ENCODE results near the gene MGAT4C. TPM values are rescaled to one million over a fixed set of nuclear protein-coding genes. Genes with fewer than 3 reads are reported as not detected.
A peak's percentile ranks its signal among the peaks of the same experiment; 100 is the strongest.

MGAT4C gene
- total RNA-seq, 2 donors from 2014 or later = 0.05 to 0.24 TPM

DNA sequence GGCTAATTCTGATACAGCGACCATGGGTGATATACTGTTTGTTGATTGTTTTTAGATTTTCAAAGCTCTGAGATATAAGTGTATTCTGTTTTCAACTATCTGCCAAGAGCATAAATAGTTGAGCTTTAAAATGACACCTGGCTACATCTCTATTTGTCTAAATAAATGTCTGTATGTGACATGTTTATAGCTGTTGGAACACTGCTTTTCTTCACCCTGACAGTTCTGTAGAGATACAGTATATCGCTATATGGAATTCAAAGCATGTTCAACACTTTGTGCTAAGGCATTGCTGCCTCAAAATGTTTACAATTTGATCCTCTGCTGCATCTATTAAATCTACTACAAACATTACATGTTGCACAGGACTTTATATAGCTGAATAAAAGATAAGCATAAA is 27.4 kb upstream of the MGAT4C start:
- H3K4me3 ChIP-seq = no peak overlapping the region
- no peak for DNase-seq
- H3K4me1 ChIP-seq = no peaks in the 10 kb centered on the region
- no peak overlapping the region for H3K27ac ChIP-seq
- intact Hi-C loops (cut with DNase I) = no loop called here
- TF ChIP-seq, protein P1, sequence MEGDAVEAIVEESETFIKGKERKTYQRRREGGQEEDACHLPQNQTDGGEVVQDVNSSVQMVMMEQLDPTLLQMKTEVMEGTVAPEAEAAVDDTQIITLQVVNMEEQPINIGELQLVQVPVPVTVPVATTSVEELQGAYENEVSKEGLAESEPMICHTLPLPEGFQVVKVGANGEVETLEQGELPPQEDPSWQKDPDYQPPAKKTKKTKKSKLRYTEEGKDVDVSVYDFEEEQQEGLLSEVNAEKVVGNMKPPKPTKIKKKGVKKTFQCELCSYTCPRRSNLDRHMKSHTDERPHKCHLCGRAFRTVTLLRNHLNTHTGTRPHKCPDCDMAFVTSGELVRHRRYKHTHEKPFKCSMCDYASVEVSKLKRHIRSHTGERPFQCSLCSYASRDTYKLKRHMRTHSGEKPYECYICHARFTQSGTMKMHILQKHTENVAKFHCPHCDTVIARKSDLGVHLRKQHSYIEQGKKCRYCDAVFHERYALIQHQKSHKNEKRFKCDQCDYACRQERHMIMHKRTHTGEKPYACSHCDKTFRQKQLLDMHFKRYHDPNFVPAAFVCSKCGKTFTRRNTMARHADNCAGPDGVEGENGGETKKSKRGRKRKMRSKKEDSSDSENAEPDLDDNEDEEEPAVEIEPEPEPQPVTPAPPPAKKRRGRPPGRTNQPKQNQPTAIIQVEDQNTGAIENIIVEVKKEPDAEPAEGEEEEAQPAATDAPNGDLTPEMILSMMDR (IDR thresholded peaks at IDR 0.05) = no peak
- no peaks in the 10 kb centered on the region for H3K9me3 ChIP-seq
- H3K36me3 ChIP-seq = no peaks in the 10 kb centered on the region
- H3K27me3 ChIP-seq = no peaks in the 10 kb centered on the region
- no peak overlapping the region for H3K9ac ChIP-seq (ENCODE audit: low read depth in 2 of 2, low read length in 2 of 2)

DNA sequence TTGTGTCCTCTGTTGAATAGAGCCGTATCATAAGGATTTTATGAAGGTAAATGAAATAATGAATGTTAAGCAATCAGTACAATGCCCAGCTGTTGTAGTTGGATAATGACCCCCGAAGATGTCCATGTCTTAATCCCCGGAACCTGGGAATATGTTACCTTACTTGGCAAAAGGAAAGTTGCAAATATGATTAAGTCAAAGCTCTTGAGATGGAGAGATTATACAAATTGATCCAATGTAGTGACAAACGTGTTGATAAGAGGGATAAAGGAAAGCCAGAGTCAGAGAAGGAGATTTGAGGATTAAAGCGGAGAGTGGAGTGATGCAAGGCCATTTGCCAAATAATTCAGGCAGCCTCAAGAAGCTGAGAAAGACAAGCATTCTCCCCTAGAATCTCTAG is 19.2 kb upstream of the MGAT4C start:
- TF ChIP-seq, protein P1 (IDR thresholded peaks at IDR 0.05) = no peak
- Histone ChIP-seq H3K4me1 (no peaks in the 10 kb centered on the region), H3K36me3 (no peaks in the 10 kb centered on the region), H3K27ac (no peak overlapping the region), H3K9ac (ENCODE audit: low read depth in 2 of 2, low read length in 2 of 2) (no peak overlapping the region), H3K27me3 (no peaks in the 10 kb centered on the region), H3K4me3 (no peak overlapping the region), H3K9me3 (no peaks in the 10 kb centered on the region)
- intact Hi-C loops (cut with DNase I) = no loop called here
- no peak for DNase-seq

DNA sequence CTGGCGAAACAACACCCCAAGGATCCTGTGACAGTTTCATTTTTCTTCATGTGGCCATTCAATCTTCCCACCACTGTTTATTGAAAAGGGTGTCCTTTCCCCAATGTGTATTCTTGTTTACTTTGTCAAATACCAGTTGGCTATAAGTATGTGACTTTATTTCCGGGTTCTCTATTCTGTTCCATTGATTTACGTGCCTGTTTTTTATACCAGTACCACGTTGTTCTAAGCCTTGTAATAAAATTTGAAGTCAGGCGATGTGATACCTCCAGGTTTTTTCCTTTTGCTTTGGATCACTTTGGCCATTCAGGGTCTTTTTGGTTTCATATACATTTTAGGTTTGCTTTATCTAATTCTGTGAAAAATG is 9.1 kb upstream of the MGAT4C start:
- Histone ChIP-seq H3K9ac (ENCODE audit: low read depth in 2 of 2, low read length in 2 of 2) (no peak overlapping the region), H3K4me1 (no peaks in the 10 kb centered on the region), H3K4me3 (no peak overlapping the region), H3K9me3 (no peaks in the 10 kb centered on the region), H3K27me3 (no peaks in the 10 kb centered on the region), H3K27ac (no peak overlapping the region), H3K36me3 (no peaks in the 10 kb centered on the region)
- intact Hi-C loops (cut with DNase I) = no loop called here
- TF ChIP-seq, protein P1 (IDR thresholded peaks at IDR 0.05) = no peak
- no peak for DNase-seq

DNA sequence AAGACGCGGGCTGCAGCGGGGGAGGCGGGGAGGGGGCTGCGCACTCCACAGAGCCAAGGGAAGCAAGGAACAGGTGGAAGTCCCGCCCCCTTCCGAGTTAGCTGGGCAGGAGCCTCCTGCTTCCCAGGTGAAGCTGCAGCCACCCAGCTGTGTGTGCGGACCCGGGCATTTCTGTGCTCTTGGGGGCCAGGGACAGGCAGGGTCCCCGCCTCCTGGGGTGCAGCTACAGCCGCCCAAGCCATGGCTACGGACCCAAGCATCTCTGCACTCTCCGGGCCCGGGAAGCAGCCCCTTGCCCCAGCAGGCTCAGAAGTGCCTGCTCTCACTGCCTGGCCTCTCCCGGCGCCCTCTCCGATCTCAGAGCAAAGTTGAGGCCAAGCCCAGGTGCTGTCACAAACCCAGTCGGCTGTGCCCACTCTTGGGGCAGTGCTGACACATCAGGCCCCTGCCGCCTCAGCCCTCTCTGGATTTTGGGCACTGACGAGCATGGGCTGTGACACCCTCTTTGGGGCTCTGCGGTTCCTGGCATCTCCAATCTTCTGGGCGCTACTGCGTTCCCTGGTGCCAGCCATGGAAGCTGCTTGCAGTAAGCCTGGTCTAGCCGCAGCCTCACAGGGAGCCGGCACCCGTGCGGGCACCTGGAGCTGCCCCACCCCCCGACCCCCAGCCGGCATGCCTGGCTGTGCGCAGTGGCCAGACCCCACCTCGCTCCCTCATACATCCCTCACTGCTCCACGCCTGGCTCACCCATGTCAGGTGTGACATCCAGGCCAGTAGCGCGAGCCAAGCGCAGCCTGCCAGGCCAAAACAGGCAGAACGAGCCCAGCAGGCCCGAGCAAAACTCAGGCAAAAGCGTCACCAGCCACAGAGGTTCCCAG is 8.5 kb upstream of the MGAT4C start:
- peak; percentile 35 for DNase-seq
- no peaks in the 10 kb centered on the region for H3K4me1 ChIP-seq
- H3K27me3 ChIP-seq = no peaks in the 10 kb centered on the region
- TF ChIP-seq, protein P1 (IDR thresholded peaks at IDR 0.05) = no peak
- H3K9me3 ChIP-seq = no peaks in the 10 kb centered on the region
- no peaks in the 10 kb centered on the region for H3K36me3 ChIP-seq
- H3K27ac ChIP-seq = no peak overlapping the region
- H3K4me3 ChIP-seq = peak overlapping the region; percentile 30
- intact Hi-C loops (cut with DNase I) = no loop called here
- no peak overlapping the region for H3K9ac ChIP-seq (ENCODE audit: low read depth in 2 of 2, low read length in 2 of 2)

DNA sequence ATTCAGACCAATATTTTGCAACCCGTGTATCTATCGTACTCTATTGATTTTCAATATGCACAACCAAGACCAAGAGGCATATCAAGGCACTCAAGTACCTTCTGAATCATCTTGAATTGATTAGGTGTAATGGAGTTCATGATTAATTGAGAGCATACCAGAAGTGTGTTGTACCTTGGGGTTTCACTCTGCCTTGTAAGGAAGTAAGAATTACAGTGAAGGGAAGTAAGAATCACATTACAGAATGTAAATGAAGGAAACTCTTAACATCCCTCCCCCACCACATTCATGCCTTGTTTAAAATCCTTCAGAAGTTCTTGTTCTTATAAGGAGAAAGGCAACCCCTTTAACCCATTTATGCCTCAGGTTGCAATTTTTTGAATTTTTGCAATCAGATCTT is 5.4 kb upstream of the MGAT4C start:
- Histone ChIP-seq H3K4me3 (no peak overlapping the region), H3K9me3 (no peaks in the 10 kb centered on the region), H3K27ac (no peak overlapping the region), H3K36me3 (no peaks in the 10 kb centered on the region), H3K4me1 (no peaks in the 10 kb centered on the region), H3K27me3 (no peaks in the 10 kb centered on the region), H3K9ac (ENCODE audit: low read depth in 2 of 2, low read length in 2 of 2) (no peak overlapping the region)
- intact Hi-C loops (cut with DNase I) = no loop called here
- no peak for DNase-seq
- TF ChIP-seq, protein P1 (IDR thresholded peaks at IDR 0.05) = no peak
